GM12878 (cell line): ENCODE results near the gene MAPK8. TPM values are rescaled to one million over a fixed set of nuclear protein-coding genes. Genes with fewer than 3 reads are reported as not detected.

ENCODE experiments used
- BHLHE40 ChIP-seq, 2 experiments: fragments of 450-650 bp in 1 of 2; IDR thresholded peaks; 2 replicates each; pipeline ENCODE4 v1.6.1; 2011 to 2017; ENCODE audit warnings: low read depth in 2 of 2, borderline replicate concordance in 1 of 2, improper control_type of control experiment in 1 of 2, low read length in 1 of 2, mild to moderate bottlenecking in 1 of 2
- CTCF ChIP-seq, 3 experiments: IDR thresholded peaks in 2 of 3; conservative IDR thresholded peaks in 1 of 3; 2 replicates each; pipeline ENCODE4 v1.5.1; 2011; ENCODE audit warnings: low read depth in 3 of 3, low read length in 3 of 3, mild to moderate bottlenecking in 3 of 3, control low read depth in 2 of 3, moderate library complexity in 2 of 3, inconsistent platforms in 1 of 3, mixed read lengths in 1 of 3; ENCODE audit not compliant: control insufficient read depth in 2 of 3, insufficient read depth in 1 of 3; ENCODE audit errors: extremely low read depth in 1 of 3
- ELK1 ChIP-seq: IDR thresholded peaks from 2 replicates; pipeline ENCODE4 v1.6.1; 2012; ENCODE audit warnings: low read depth, low read length, improper control_type of control experiment
- HCFC1 ChIP-seq: fragments of 150-350 bp; IDR thresholded peaks from 2 replicates; pipeline ENCODE4 v1.6.1; 2014; ENCODE audit warnings: low read length
- IKZF1 ChIP-seq: fragments of 450-650 bp; conservative IDR thresholded peaks from 2 replicates; pipeline ENCODE4 v1.6.1; 2017; ENCODE audit warnings: antibody characterized with exemption, mild to moderate bottlenecking
- KLF5 ChIP-seq: fragments of 450-650 bp; IDR thresholded peaks from 2 replicates; pipeline ENCODE4 v1.6.1; 2014; ENCODE audit warnings: mild to moderate bottlenecking; ENCODE audit not compliant: partially characterized antibody
- LARP7 ChIP-seq: fragments of 450-650 bp; IDR thresholded peaks from 2 replicates; pipeline ENCODE4 v1.6.1; 2017; ENCODE audit warnings: mild to moderate bottlenecking
- NR2C2 ChIP-seq: IDR thresholded peaks from 2 replicates; pipeline ENCODE4 v1.6.1; 2011; ENCODE audit warnings: borderline replicate concordance, low read depth; ENCODE audit not compliant: control insufficient read depth, insufficient read length
- POU2F2 ChIP-seq: IDR thresholded peaks from 3 replicates; pipeline ENCODE4 v1.6.1; 2011; ENCODE audit warnings: low read depth, mild to moderate bottlenecking, low read length, borderline replicate concordance
- RB1 ChIP-seq: fragments of 450-650 bp; formaldehyde crosslinking; IDR thresholded peaks from 2 replicates; pipeline ENCODE4 v1.6.1; 2017; ENCODE audit warnings: mild to moderate bottlenecking, borderline replicate concordance
- SMAD5 ChIP-seq: IDR thresholded peaks from 2 replicates; pipeline ENCODE4 v1.6.1; 2016; ENCODE audit warnings: antibody characterized with exemption, low read depth
- SMARCA5 ChIP-seq: fragments of 450-650 bp; IDR thresholded peaks from 2 replicates; pipeline ENCODE4 v1.6.1; 2017; ENCODE audit warnings: mild to moderate bottlenecking
- SMC3 ChIP-seq: IDR thresholded peaks from 2 replicates; pipeline ENCODE4 v1.6.1; 2011; ENCODE audit warnings: low read length, improper control_type of control experiment, borderline replicate concordance
- TAF1 ChIP-seq: IDR thresholded peaks from 2 replicates; pipeline ENCODE4 v1.6.1; 2011; ENCODE audit warnings: mild to moderate bottlenecking, low read depth, low read length, borderline replicate concordance
- TCF7 ChIP-seq: IDR thresholded peaks from 2 replicates; pipeline ENCODE4 v1.6.1; 2014; ENCODE audit warnings: antibody characterized with exemption, borderline replicate concordance
- USF1 ChIP-seq: IDR thresholded peaks from 2 replicates; pipeline ENCODE4 v1.6.1; 2011; ENCODE audit warnings: borderline replicate concordance, low read depth, mild to moderate bottlenecking, moderate library complexity, mixed read lengths, low read length; ENCODE audit not compliant: insufficient read depth; ENCODE audit errors: extremely low read length
- ZBTB40 ChIP-seq: fragments of 450-650 bp; IDR thresholded peaks from 2 replicates; pipeline ENCODE4 v1.6.1; 2016; ENCODE audit warnings: mild to moderate bottlenecking, moderate library complexity, borderline replicate concordance
- ZNF207 ChIP-seq: fragments of 450-650 bp; IDR thresholded peaks from 2 replicates; pipeline ENCODE4 v1.6.1; 2014; ENCODE audit warnings: antibody characterized with exemption, mild to moderate bottlenecking, borderline replicate concordance
- ZNF217 ChIP-seq: fragments of 450-650 bp; IDR thresholded peaks from 2 replicates; pipeline ENCODE4 v1.6.1; 2017; ENCODE audit warnings: antibody characterized with exemption, mild to moderate bottlenecking
- ZNF24 ChIP-seq: fragments of 450-650 bp; IDR thresholded peaks from 2 replicates; pipeline ENCODE4 v1.6.1; 2017; ENCODE audit warnings: antibody characterized with exemption, mild to moderate bottlenecking
- ZNF274 ChIP-seq: IDR thresholded peaks from one replicate; pipeline ENCODE4 v1.8.0; 2011; ENCODE audit not compliant: insufficient read length, insufficient read depth
- ZNF622 ChIP-seq: fragments of 450-650 bp; IDR thresholded peaks from 2 replicates; pipeline ENCODE4 v1.6.1; 2017; ENCODE audit warnings: mild to moderate bottlenecking, inconsistent platforms
- ZSCAN29 ChIP-seq: fragments of 450-650 bp; IDR thresholded peaks from 2 replicates; pipeline ENCODE4 v1.6.1; 2017; ENCODE audit warnings: mild to moderate bottlenecking, moderate library complexity
- polyA plus RNA-seq, 11 experiments: library from polyadenylated mRNA; depleted of rRNA in 4 of 11; unstranded in 6 of 11; stranded (reverse) in 5 of 11; fragments of >200 nt; fragmentation: Nextera tagmentation in 4 of 11; fragmentation: Illumina TruSeq in 1 of 11; extraction: Ambion mirVana in 4 of 11; extraction: Trizol in 1 of 11; gene quantifications; 1 replicate in 1 of 11; 2 replicates in 10 of 11; pipeline versions ENCODE4 v1.2.1 to v1.2.3, GENCODE V29; 2011 to 2016; ENCODE audit warnings: inconsistent platforms in 2 of 11, missing spikeins in 2 of 11, low read depth in 1 of 11
- total RNA-seq, 4 experiments: library from RNA; depleted of rRNA in 3 of 4; stranded (reverse); fragments of >200 nt in 3 of 4; fragmentation: Illumina TruSeq in 1 of 4; extraction: Trizol in 1 of 4; gene quantifications; 2 replicates each; pipeline versions ENCODE4 v1.2.1 to v1.2.3, GENCODE V29; 2013 to 2021

The MAPK8 gene
- total and polyA plus RNA-seq, 10 of the 15 experiments (the other 5 are each of a cell fraction or from before 2014, with no cell fraction given): 3.9 to 102 (median 40.0) TPM

- TF ChIP-seq ELK1: no peak
- TF ChIP-seq USF1: no peak
- TF ChIP-seq SMC3: peak; percentile 85
- TF ChIP-seq SMAD5: no peak
- TF ChIP-seq LARP7: no peak
- no peak for TF ChIP-seq HCFC1
- no peak for TF ChIP-seq SMARCA5
- no peak for TF ChIP-seq BHLHE40 (IDR thresholded peaks at IDR 0.05; ENCODE audit: borderline replicate concordance in 1 of 2, low read depth in 2 of 2, low read length in 1 of 2)
- peak; percentile 55 to 83 (median 74) for TF ChIP-seq CTCF (IDR thresholded peaks at IDR 0.05 in 2 of 3, conservative IDR thresholded peaks at IDR 0.05 in 1 of 3; ENCODE audit: control insufficient read depth in 2 of 3, extremely low read depth in 1 of 3, insufficient read depth in 1 of 3, low read depth in 3 of 3, low read length in 3 of 3)
- TF ChIP-seq TCF7: no peak
- no peak for TF ChIP-seq ZNF24
- TF ChIP-seq TAF1: no peak
- no peak for TF ChIP-seq ZNF207
- TF ChIP-seq ZNF622: no peak
- TF ChIP-seq NR2C2: no peak
- no peak for TF ChIP-seq ZSCAN29
- TF ChIP-seq KLF5: no peak
- TF ChIP-seq POU2F2: no peak
- TF ChIP-seq RB1: no peak
- no peak for TF ChIP-seq IKZF1
- no peak for TF ChIP-seq ZNF217
- no peak for TF ChIP-seq ZBTB40
- TF ChIP-seq ZNF274: no peak
Measured at GRCh38 chr10:48363617-48364355, 57.3 kb downstream of the MAPK8 start (continued).
